GM12873 (cell line): ENCODE measurements around the gene COL10A1.

Source experiments
- TF ChIP-seq, protein P1 (sequence below): IDR thresholded peaks from 2 replicates; pipeline ENCODE4 v1.5.1; 2012; ENCODE audit warnings: low read depth, mild to moderate bottlenecking, moderate library complexity, low read length, control low read depth; ENCODE audit not compliant: insufficient read depth; ENCODE audit errors: missing control alignments

The COL10A1 gene

DNA sequence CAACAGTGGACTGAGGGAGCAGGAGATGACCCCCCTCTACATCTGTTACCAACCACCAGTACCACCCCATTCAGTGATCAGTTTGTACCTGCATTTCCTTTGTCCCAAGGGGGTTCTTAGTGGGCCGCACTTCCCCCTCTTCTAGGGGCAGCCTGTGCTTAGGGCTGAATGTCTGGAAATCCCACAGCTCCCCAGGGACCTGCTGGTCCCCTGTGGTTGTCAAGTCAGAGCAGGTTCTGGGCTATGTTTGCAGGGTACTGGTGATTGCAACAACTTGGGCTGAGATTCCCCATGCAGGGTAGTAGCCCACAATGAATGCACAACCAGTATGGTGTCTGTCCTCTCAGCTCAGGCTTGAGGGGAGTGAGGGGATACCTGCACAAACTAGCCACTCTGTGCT is 39.7 kb upstream of the COL10A1 start:
- TF ChIP-seq, protein P1, sequence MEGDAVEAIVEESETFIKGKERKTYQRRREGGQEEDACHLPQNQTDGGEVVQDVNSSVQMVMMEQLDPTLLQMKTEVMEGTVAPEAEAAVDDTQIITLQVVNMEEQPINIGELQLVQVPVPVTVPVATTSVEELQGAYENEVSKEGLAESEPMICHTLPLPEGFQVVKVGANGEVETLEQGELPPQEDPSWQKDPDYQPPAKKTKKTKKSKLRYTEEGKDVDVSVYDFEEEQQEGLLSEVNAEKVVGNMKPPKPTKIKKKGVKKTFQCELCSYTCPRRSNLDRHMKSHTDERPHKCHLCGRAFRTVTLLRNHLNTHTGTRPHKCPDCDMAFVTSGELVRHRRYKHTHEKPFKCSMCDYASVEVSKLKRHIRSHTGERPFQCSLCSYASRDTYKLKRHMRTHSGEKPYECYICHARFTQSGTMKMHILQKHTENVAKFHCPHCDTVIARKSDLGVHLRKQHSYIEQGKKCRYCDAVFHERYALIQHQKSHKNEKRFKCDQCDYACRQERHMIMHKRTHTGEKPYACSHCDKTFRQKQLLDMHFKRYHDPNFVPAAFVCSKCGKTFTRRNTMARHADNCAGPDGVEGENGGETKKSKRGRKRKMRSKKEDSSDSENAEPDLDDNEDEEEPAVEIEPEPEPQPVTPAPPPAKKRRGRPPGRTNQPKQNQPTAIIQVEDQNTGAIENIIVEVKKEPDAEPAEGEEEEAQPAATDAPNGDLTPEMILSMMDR = no peak

DNA sequence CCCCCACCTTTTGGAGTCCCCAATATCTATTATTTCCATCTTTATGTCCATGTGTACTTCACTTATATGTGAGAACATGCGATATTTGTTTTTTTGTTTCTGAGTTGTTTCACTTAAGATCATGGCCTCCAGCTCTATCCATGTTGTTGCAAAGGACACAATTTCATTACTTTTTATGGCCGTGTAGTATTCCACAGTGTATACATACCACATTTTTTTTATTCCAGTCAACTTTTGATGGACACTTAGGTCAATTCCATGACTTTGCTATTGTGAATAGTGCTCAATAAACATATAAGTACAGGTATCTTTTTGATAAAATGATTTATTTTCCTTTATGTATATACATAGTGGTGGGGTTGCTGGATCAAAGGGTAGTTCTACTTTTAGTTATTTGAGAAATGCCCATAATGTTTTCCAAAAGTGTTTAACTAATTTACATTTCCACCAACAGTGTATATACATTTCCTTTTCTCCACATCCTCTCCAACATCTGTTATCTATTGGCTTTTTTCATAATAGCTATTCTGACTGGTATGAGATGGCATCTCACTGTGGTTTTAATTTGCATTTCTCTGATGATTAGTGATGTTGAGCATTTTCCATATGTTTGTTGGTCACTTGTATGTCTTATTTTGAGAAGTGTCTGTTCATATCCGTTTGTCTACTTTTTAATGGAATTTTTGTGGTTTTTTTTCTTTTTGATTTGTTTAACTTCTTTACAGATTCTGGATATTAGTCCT is 34.0 kb upstream of the COL10A1 start:
- TF ChIP-seq, protein P1 = no peak

DNA sequence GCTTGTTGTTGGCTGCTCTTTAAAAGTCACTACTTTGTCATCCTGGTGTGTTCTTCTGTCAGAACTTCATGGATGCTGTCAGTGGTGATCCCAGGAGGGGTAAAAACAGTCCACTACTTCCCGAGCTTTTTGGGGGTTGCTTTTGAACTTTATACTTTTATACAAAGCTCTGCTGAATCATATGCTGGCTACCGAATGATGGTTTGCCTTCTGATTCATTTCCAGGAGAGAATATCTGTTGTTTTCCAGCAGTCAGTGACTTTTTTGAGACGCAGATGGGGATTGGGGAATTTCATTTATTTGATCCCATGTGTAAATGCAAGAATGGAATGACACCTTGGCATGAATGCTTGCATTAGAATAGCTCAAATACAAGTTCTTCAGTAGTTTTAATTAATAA is 32.7 kb upstream of the COL10A1 start:
- TF ChIP-seq, protein P1 = no peak

DNA sequence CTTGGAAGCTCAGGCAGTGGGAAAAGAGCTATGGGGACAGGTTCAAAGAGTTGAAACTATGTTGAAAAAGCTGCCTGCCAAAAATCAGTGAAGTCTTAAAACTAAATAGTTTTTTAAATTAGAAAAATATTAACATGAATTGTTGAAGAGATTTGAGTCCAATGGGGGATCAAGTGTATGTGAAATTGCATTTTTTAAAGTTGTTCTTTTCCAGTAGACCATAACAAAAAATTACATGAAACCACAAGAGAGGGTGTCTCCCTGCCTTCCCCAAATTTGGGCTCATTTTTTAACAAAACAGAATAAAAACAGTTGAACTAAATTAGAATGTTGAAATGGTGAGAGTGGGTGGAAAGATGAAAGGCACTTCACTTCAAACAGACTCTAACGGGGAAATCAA is 31.5 kb upstream of the COL10A1 start:
- TF ChIP-seq, protein P1 = no peak

DNA sequence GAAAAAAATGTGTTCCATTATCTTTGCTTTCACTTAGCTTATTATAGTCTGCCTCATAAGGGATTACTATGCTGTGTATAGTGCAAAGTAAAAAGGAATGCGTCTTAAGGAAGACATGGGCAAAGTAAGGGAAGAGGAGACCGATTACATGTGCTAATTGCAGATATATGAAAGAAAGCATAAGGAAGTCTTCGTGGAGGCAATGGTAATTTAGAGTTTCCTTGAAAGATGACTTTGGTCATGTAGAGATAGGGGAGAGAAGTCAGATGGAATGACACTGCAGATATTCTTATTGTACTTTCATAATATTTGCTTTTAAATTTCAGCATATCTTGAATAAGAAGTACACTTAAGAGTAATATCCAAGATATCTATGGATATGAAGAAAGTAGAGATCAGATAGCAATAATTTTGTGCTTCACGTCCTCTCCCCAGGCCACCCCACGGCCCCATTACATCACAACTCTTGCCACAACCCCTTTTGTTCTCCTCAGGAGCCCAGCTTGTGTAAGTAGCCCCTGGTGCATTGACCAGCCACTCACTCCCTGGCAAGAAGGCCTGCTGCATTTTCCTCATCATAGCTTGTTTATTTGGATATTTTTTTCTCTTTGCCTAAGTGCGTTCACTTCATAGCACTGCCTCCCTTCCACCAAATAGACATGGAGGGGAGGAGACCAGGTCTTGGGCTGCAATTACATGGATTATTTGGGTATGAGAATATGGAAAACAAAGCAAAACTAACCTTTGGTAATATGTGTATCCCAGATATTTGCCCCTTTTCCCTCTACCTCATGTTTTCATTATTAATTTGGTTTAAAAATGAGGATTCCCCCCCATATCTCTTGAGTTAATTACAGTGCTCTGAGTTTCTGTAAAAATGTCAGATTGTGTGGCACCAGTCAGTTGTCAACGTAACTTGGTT is 30.7 kb upstream of the COL10A1 start:
- TF ChIP-seq, protein P1 = no peak

DNA sequence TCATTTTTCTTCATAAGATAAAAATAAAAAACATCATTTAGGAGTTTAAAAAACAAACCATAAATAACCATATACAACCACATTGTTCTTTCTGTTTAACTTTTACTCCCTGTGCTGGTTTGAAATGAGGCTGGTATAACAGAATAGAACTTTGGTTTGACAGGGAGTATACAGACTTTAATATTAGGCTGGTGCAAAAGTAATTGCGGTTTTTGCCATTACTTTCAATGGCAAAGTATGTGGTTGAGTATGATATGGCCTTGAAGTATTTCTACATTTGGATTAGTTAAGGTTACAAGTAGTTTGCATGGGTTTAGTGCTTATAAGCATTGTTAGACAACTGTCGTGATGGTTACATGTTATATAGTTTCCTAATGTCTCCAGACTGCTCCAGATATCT is 29.0 kb upstream of the COL10A1 start:
- TF ChIP-seq, protein P1 = no peak

DNA sequence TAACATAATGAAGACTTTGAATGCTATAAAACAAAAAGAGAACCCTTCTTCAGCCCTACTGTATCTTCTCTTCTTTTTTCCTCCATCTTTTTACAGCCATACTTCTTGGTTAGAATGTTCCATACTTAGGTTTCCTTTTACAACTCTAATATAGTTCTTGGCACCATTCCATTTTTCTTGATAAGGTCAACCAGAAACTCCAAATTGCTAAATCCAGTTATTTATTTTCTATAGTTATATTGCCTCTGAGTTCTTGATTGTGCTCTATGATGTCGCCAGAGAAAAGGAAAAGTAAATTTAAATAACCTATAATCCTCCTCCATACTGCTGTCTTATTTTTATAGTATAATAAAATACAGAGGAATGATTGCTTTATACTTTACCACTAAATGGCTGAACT is 26.7 kb upstream of the COL10A1 start:
- TF ChIP-seq, protein P1 = no peak
